Vagina (tissue), 2 donors: ENCODE measurements around the gene GJA3. TPM values are rescaled to one million over a fixed set of nuclear protein-coding genes. Genes with fewer than 3 reads are reported as not detected.

Experiments used
- DNase-seq, 2 donors: peaks; one replicate each; pipeline ENCODE4 v3.0.0-alpha.2; 2017; ENCODE audit errors: extremely low spot score in 2 of 2
- H3K27ac ChIP-seq: fragments of 200-600 bp; sonication (generic); one replicate; pipeline ENCODE4 v1.5.1; 2019
- H3K27me3 ChIP-seq: fragments of 200-600 bp; sonication (generic); one replicate; pipeline ENCODE4 v1.5.1; 2019
- H3K36me3 ChIP-seq, 2 donors: fragments of 200-600 bp; sonication (generic); one replicate each; pipeline ENCODE4 v1.5.1; 2017 to 2019
- H3K4me1 ChIP-seq: fragments of 200-600 bp; sonication (generic); one replicate; pipeline ENCODE4 v1.5.1; 2019
- H3K4me3 ChIP-seq, 2 donors: fragments of 200-600 bp; sonication (generic); 1 replicate in 1 of 2; 2 replicates in 1 of 2; pipeline ENCODE4 v1.5.1; 2016 to 2019
- H3K9me3 ChIP-seq: fragments of 200-600 bp; sonication (generic); one replicate; pipeline ENCODE4 v1.5.1; 2019
- POLR2A ChIP-seq, 2 donors: fragments of 450-650 bp; IDR thresholded peaks; one replicate each; pipeline ENCODE4 v1.6.1; 2017; ENCODE audit warnings: antibody characterized with exemption in 2 of 2, mild to moderate bottlenecking in 2 of 2, moderate library complexity in 2 of 2
- POLR2AphosphoS5 ChIP-seq, 2 donors: sonication (generic); formaldehyde crosslinking; IDR thresholded peaks; one replicate each; pipeline ENCODE4 v1.9.0; 2017; ENCODE audit warnings: antibody characterized with exemption in 2 of 2, mild to moderate bottlenecking in 2 of 2, low read depth in 1 of 2; ENCODE audit not compliant: insufficient read depth in 1 of 2
- intact Hi-C: fragments of 100-400 bp; cut with DNase I; formaldehyde crosslinking; loops from one replicate; pipeline ENCODE4 v1.15.1; 2023
- total RNA-seq: library from RNA; depleted of rRNA; stranded (reverse); fragments of >200 nt; gene quantifications from one replicate; pipeline ENCODE4 v1.2.3, GENCODE V29; 2016
- TF ChIP-seq, protein P1 (sequence below), 3 experiments: fragments of 450-650 bp in 2 of 3; fragments of 200-600 bp in 1 of 3; sonication (generic) in 1 of 3; IDR thresholded peaks; one replicate each; pipeline ENCODE4 v1.5.1; 2017 to 2019; ENCODE audit warnings: antibody characterized with exemption in 3 of 3, mild to moderate bottlenecking in 2 of 3, moderate library complexity in 2 of 3

The GJA3 gene
- total RNA-seq, 1 donor from 2014 or later, result not detected

DNA sequence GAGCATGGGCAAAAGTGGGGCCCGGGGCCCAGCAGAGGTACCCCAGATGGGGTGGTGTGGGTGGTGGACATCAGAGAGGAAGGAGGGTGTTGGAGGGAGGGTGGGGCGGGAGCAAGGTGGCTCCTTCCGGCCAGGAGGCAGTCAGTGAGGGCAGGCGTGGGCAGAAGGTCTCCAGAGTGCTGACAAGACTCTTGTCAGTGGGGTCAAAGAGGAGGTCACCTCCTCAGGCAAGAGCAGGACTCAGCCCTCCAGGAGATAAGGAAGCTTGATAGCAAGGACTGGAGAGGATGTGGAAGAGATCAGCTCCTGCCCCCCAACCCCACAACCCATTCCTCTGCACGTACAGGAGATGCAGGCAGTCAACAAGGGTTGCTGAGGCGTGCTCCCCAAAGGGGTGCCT lies 9.8 kb downstream of the GJA3 start:
- DNase-seq, result no peak
- intact Hi-C loops, result no loop called here
- no peaks in the 10 kb centered on the region for H3K27me3 ChIP-seq
- no peaks in the 10 kb centered on the region for H3K9me3 ChIP-seq
- no peaks in the 10 kb centered on the region for H3K36me3 ChIP-seq
- no peaks in the 10 kb centered on the region for H3K4me1 ChIP-seq
- H3K27ac ChIP-seq, result no peak overlapping the region
- TF ChIP-seq, protein P1, sequence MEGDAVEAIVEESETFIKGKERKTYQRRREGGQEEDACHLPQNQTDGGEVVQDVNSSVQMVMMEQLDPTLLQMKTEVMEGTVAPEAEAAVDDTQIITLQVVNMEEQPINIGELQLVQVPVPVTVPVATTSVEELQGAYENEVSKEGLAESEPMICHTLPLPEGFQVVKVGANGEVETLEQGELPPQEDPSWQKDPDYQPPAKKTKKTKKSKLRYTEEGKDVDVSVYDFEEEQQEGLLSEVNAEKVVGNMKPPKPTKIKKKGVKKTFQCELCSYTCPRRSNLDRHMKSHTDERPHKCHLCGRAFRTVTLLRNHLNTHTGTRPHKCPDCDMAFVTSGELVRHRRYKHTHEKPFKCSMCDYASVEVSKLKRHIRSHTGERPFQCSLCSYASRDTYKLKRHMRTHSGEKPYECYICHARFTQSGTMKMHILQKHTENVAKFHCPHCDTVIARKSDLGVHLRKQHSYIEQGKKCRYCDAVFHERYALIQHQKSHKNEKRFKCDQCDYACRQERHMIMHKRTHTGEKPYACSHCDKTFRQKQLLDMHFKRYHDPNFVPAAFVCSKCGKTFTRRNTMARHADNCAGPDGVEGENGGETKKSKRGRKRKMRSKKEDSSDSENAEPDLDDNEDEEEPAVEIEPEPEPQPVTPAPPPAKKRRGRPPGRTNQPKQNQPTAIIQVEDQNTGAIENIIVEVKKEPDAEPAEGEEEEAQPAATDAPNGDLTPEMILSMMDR (IDR thresholded peaks at IDR 0.05), result no peak
- TF ChIP-seq POLR2AphosphoS5 (IDR thresholded peaks at IDR 0.05; ENCODE audit: insufficient read depth in 1 of 2, low read depth in 1 of 2) (no peak), POLR2A (IDR thresholded peaks at IDR 0.05) (no peak)
- H3K4me3 ChIP-seq, result no peak overlapping the region

DNA sequence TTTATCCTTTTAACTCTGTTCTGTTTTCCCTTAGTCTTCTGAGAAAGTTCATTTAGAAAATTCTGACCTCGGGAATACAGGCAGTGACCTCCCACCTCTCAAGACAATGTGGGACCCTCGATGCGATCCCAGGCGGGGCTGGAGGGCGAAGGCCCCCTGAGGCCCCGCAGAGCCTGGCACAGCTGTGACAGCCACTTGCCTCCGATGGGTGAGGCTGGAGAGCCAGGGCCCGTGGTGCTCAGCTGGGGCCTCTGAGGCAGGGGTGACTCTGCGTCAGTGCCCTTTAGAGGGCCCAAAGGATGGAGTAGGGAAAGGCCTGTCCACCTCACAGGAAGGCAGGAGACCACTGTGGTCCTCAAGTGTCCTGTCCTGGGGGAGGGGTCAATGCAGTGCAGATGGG lies 10.3 kb downstream of the GJA3 start:
- Histone ChIP-seq H3K27me3 (no peaks in the 10 kb centered on the region), H3K4me1 (no peaks in the 10 kb centered on the region), H3K4me3 (no peak overlapping the region), H3K9me3 (no peaks in the 10 kb centered on the region), H3K36me3 (no peaks in the 10 kb centered on the region), H3K27ac (no peak overlapping the region)
- TF ChIP-seq POLR2AphosphoS5 (IDR thresholded peaks at IDR 0.05; ENCODE audit: insufficient read depth in 1 of 2, low read depth in 1 of 2) (no peak), POLR2A (IDR thresholded peaks at IDR 0.05) (no peak)
- TF ChIP-seq, protein P1 (IDR thresholded peaks at IDR 0.05), result no peak
- no peak for DNase-seq
- intact Hi-C loops, result no loop called here

DNA sequence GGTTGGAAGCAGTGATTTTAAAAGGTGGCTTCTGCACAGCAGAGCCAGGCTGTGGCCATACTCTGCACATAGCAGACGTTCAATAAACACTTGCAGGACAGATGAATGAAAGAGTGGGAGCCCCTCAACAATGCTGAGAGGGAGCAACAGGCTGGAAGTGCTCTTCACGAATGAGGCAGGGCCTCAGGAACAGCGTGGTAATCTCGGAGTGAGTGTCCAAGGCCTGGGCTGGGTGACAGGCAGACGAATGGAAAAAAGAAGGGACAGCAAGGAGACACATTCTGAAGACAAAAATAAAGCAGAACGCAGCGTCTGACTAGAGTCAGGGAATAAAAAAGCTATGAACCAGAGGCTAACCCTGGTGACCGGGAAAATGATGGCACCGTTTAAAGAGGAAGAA lies 11.1 kb downstream of the GJA3 start:
- intact Hi-C loops, result no loop called here
- peak in 1 of 2 donors; percentile 25 for DNase-seq
- H3K27me3 ChIP-seq, result no peaks in the 10 kb centered on the region

DNA sequence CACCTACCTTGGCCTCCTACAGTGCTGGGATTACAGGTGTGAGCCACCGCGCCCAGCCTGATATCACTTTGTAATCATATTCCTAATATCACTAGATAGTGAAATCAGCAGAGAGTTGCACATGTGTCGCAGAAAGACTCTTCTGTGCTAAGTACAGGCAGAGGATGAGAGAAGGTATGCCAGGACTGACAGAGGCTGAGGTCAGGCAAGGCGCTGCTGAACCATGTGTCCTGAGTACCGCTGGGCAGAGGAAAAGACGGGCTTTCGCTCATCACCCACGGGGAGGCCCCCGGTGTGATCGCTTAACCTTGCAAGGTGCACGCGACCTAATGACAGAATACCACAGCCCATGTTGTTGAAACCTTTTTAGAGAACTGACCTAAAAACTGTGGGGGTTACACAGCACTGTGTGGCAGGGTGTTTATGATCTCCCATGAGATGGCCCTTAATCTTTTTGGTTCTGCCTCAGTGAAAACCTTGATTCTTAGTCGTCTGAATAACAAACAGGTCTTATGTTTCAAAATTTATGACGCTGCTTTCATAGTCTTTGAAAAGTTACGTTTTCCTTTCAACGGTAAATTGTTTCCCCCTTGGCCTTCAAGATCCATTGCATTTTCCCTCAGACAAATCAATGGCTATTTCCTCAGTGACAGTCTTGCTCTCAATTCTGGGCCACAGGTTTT lies 12.2 kb downstream of the GJA3 start:
- peak in 1 of 2 donors; percentile 42 for DNase-seq
- Histone ChIP-seq H3K27me3 (no peaks in the 10 kb centered on the region), H3K4me3 (no peak overlapping the region), H3K27ac (no peak overlapping the region), H3K4me1 (no peaks in the 10 kb centered on the region), H3K9me3 (no peaks in the 10 kb centered on the region), H3K36me3 (no peaks in the 10 kb centered on the region)
- TF ChIP-seq POLR2AphosphoS5 (IDR thresholded peaks at IDR 0.05; ENCODE audit: insufficient read depth in 1 of 2, low read depth in 1 of 2) (no peak), POLR2A (IDR thresholded peaks at IDR 0.05) (no peak)
- TF ChIP-seq, protein P1 (IDR thresholded peaks at IDR 0.05), result no peak
- intact Hi-C loops, result no loop called here

More for the DNA sequence above, 11.1 kb downstream of the GJA3 start:
- H3K9me3 ChIP-seq, result no peaks in the 10 kb centered on the region
- no peaks in the 10 kb centered on the region for H3K4me1 ChIP-seq
- no peak overlapping the region for H3K27ac ChIP-seq
- H3K36me3 ChIP-seq, result no peaks in the 10 kb centered on the region
- H3K4me3 ChIP-seq, result no peak overlapping the region
- no peak for TF ChIP-seq POLR2A (IDR thresholded peaks at IDR 0.05)
- no peak for TF ChIP-seq POLR2AphosphoS5 (IDR thresholded peaks at IDR 0.05; ENCODE audit: insufficient read depth in 1 of 2, low read depth in 1 of 2)
- TF ChIP-seq, protein P1 (IDR thresholded peaks at IDR 0.05), result no peak

DNA sequence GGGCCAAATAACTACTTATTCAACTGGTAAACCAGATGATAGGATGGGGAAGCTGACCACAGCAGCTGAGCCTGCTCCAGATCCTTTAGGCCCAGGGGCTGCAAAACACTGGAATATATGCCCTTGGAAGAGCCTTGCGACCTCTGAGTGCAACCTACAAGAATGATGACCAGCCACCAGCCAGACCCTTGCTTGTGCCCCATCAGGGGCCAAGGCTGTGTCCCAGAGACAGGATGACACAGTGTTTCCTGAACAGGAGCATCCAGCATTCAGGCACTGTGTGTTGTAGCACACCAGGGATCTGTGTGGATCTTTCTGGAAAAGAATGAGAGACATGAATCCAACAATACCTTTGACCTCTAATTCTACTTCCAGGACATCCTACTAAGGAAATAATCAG lies 14.5 kb downstream of the GJA3 start:
- peaks cover 6% of the 10 kb centered on the region for H3K4me1 ChIP-seq
- DNase-seq, result no peak
- H3K9me3 ChIP-seq, result no peaks in the 10 kb centered on the region
- TF ChIP-seq POLR2AphosphoS5 (IDR thresholded peaks at IDR 0.05; ENCODE audit: insufficient read depth in 1 of 2, low read depth in 1 of 2), result no peak
- TF ChIP-seq, protein P1 (IDR thresholded peaks at IDR 0.05), result no peak
- no peak for TF ChIP-seq POLR2A (IDR thresholded peaks at IDR 0.05)
- H3K4me3 ChIP-seq, result no peak overlapping the region
- H3K27ac ChIP-seq, result no peak overlapping the region
- H3K27me3 ChIP-seq, result no peaks in the 10 kb centered on the region
- H3K36me3 ChIP-seq, result no peaks in the 10 kb centered on the region
- intact Hi-C loops, result no loop called here
